GM10248 (cell line): ENCODE measurements around the gene FBLN2.
"Not testable (repeated sequence)": the region's sequence is repeated elsewhere in the genome, so short reads cannot be mapped to it uniquely, and the experiment has no call there.

Experiments
- CTCF ChIA-PET: fragments of 300-600 bp; sonication (Branson Sonifier 250); formaldehyde crosslinking; extraction: SDS; loops from one replicate; lab custom pipeline; 2021; ENCODE audit warnings: antibody characterized with exemption; lab: Yijun Ruan, JAX
- POLR2A ChIA-PET: fragments of 350-650 bp; sonication (Branson Sonifier 250); formaldehyde crosslinking; extraction: SDS; loops from one replicate; lab custom pipeline; 2020; ENCODE audit warnings: antibody characterized with exemption; lab: Yijun Ruan, JAX
- DNase-seq: peaks from one replicate; pipeline ENCODE4 v3.0.0; 2012; ENCODE audit errors: extremely low spot score
- TF ChIP-seq, protein P1 (sequence below): IDR thresholded peaks from 2 replicates; pipeline ENCODE4 v1.5.1; 2012; ENCODE audit warnings: mild to moderate bottlenecking, low read depth; ENCODE audit errors: extremely low read depth, missing control alignments, control extremely low read depth

Gene FBLN2

DNA sequence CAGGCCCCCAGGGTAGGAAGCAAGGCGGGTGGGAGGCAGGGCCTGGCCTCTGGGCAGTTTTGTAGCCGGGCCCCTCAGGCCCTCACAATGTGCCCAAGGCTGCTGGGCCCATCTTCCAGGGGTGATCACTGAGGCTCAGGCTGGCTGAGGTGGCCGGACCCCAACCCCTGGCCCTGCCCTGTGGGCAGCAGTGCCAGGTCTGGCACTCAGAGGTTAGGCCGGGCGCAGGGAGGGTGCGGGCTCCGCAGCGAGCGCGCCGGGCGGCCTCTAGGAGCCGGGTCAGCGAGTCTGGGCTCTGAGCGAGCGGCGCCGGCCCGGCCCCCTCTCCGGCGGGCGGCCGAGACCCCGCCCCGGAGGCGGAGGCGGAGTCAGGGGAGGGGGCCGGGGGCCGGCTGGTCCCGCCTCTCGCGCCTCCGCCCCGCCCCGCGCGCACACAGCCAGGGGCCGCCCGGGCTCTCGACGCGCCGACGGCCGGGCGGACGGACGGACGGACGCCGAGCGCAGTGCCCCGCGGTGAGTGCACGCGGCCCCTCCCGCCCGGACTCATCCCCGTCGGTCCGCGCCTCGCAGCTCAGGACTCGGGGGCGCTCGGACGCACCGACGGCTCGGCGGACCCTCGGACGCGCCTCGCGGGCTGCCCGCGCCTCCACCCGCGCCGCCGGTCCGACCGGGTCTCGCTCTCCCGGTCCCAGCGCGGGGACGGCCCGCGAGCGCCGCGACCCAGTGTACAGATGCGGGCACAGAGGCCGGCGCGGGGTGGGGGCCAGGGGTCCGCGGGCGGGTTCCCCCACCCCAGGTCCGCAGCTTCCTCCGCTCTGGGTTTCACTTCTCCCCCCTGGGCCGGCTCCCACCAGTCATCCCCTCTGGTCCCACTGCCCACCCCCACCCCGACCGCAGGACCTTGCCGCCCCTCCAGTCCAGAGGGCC lies at the start of gene FBLN2:
FBLN2 (plus strand) TSS at position 430 of the 927 bp plus-strand sequence. CDS start 21,231 bp downstream, outside the sequence.
- TF ChIP-seq, protein P1, sequence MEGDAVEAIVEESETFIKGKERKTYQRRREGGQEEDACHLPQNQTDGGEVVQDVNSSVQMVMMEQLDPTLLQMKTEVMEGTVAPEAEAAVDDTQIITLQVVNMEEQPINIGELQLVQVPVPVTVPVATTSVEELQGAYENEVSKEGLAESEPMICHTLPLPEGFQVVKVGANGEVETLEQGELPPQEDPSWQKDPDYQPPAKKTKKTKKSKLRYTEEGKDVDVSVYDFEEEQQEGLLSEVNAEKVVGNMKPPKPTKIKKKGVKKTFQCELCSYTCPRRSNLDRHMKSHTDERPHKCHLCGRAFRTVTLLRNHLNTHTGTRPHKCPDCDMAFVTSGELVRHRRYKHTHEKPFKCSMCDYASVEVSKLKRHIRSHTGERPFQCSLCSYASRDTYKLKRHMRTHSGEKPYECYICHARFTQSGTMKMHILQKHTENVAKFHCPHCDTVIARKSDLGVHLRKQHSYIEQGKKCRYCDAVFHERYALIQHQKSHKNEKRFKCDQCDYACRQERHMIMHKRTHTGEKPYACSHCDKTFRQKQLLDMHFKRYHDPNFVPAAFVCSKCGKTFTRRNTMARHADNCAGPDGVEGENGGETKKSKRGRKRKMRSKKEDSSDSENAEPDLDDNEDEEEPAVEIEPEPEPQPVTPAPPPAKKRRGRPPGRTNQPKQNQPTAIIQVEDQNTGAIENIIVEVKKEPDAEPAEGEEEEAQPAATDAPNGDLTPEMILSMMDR: no peak
- CTCF ChIA-PET: no interaction called here
- DNase-seq: no peak
- POLR2A ChIA-PET: no interaction called here

DNA sequence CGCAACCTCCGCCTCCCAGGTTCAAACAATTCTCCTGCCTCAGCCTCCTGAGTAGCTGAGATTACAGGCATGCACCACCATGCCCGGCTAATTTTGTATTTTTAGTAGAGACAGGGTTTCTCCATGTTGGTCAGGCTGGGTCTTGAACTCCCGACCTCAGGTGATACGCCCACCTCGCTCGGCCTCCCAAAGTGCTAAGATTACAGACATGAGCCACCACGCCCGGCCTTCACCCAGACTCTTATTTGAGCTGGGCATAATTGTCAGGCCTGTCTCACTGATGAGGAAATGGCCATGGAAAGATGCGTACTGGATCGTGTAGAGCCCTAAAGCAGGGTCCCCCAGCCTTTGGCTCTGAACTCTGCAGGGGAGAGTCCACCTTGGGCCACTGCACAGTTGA lies 49.7 kb upstream of the FBLN2 start:
- POLR2A ChIA-PET, DNase-seq: not testable (repeated sequence)
- CTCF ChIA-PET: interaction anchor here (1.2 to 5.5 kb wide), 6 partner anchors 8 to 158 kb away, joined by 3 to 64 read pairs (median 6); no protein-coding TSS in a partner anchor

DNA sequence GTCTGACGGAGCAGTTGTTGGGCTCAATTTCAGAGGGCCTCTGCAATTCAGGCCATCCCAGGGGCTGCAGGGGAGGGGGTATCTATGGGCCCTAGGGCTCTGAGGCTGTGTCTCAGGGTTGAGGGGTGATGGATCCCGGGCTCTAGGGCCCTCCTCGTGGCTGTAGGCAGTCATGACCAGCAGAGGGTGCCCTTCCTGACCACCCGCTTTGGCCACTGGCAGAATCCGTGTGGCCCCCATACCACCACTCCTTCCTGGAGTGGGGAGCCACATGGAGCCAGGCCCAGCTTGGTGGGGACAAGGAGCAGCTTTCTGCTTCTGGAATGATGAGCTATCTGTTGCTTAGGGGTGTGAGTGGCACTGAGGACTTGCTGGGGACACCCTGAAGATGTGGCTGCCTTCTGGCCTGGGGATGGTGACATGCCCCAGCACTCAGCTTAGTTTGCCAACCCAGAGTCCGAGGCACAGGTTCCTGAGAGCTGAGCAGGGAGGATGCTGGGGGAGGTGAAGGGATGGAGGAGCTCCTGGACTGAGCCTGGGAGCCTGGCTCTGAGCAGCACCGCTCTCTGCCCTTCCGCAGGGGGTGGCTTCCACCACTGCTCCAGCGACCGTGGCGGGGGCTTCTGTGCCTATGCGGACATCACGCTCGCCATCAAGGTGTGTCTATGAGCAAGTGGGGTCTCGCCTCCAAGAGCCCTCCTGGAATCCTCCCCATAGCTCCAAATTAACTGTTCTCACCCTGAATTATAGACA lies 48.6 kb upstream of the FBLN2 start:
- TF ChIP-seq, protein P1: peak; percentile 50
- ChIA-PET CTCF (interaction anchor here (1.0 to 5.5 kb wide), 7 partner anchors 9 to 386 kb away, joined by 3 to 64 read pairs (median 3); no protein-coding TSS in a partner anchor), POLR2A (interaction anchor here (0.6 kb wide), 1 partner anchor 81 kb away, joined by 6 read pairs; no protein-coding TSS in a partner anchor)
- peak; percentile 61 for DNase-seq

DNA sequence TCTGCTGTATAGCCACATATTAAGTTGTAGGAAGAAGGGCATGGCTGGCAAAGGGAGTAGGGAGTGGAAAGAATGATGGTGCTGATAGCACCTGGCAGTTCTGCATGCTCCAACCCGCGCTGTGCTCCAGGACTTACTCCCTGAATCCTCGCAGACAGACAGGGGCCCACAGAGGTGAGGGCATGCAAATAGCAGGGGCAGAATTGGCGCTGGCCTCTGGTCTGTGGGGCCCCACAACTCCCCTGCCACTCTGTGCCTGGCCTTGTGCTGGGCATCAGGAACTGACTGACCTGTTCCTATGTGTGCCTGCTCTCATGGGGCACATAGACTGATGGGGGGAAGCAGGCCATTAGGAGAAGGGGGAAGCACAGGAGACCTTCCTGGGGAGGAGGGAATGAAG lies 47.9 kb upstream of the FBLN2 start:
- CTCF ChIA-PET: interaction anchor here (1.0 to 5.5 kb wide), 6 partner anchors 10 to 385 kb away, joined by 3 to 64 read pairs (median 4); no protein-coding TSS in a partner anchor
- POLR2A ChIA-PET: no interaction called here
- TF ChIP-seq, protein P1: no peak
- DNase-seq: no peak

DNA sequence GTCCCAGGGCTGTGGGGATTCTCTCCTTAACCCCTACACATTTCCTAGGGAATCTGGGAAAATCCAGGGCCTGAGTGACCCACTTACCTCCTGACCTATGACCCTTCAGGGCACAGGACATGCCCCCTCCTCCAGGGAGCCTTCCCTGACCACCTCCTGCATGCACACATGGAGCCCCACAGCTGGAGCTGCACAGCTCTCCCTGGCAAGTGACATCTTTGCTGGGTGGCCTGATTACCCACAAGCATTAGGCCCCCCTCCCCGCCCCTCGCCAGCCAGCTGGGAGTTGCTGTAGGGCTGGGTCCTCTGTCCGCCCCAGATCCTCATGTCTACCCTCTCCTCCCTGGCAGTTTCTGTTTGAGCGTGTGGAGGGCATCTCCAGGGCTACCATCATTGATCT lies 47.4 kb upstream of the FBLN2 start:
- ChIA-PET POLR2A (no interaction called here), CTCF (interaction anchor here (2.3 to 5.5 kb wide), 2 partner anchors 10 to 147 kb away, joined by 6 to 64 read pairs; no protein-coding TSS in a partner anchor)
- DNase-seq: no peak
- TF ChIP-seq, protein P1: no peak

DNA sequence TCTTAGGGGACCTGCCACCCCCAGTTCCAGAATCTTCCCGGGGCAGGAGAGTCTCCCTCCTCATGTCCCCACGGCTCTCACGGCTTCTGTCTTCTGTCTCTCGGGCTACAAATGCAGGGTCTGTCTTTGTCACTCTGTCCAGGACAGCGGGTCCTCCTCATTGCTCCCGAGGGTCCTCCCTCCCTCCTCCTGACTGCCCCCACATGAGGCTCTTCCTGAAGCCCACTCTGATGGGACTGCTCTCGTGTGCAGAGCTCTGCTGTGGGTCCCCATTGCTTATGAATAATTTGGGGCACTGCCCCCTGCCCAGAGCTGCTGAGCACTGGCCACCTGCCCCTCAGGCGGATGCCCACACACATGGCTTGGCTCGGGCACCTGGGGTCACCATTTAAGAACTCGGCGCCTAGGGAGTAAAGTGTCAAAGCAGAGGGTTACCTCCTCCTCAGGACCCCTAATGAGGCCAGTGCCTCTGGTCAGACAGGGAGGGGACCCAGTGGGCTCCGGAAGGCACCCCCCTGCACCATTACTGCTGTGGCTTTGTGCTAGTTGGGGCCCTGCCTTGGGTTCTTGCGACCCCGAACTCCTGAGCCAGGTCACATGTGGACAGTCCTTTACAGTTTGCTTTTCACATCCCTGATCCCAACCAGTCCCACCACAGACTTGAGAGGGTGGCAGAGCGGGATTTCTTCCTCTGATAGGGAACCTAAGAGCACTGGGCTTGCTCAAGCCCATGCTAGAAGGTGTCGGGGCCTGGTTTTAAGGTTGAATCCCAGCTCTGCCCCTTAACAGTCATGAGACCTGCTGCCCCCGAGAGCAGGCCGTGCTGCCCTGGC lies 46.8 kb upstream of the FBLN2 start:
- POLR2A ChIA-PET: interaction anchor here (0.7 kb wide), 1 partner anchor 106 kb away, joined by 3 read pairs; no protein-coding TSS in a partner anchor
- no peak for DNase-seq
- CTCF ChIA-PET: interaction anchor here (5.5 kb wide), 1 partner anchor 147 kb away, joined by 64 read pairs; no protein-coding TSS in a partner anchor
- TF ChIP-seq, protein P1: no peak
